Activated CD8-positive, alpha-beta T cell treated with anti-CD3 and anti-CD28 coated beads for 36 hours (primary cell): ENCODE measurements around the gene SAAL1. TPM values are rescaled to one million over a fixed set of nuclear protein-coding genes. Genes with fewer than 3 reads are reported as not detected.
A peak's percentile ranks its signal among the peaks of the same experiment; 100 is the strongest.

ENCODE experiments used
- ATAC-seq: fragments of 200-7000 bp; cut with Tn5 transposase; one replicate; pipeline ENCODE4 v1.10.0; 2021; ENCODE audit warnings: mild to moderate bottlenecking, moderate library complexity
- CTCF ChIA-PET: fragments of 350-600 bp; sonication (Branson Sonifier 250); formaldehyde crosslinking; loops from one replicate; lab custom pipeline; 2021; ENCODE audit warnings: antibody characterized with exemption; lab: Charles Lee
- POLR2A ChIA-PET: fragments of 350-600 bp; sonication (Branson Sonifier 250); formaldehyde crosslinking; loops from one replicate; lab custom pipeline; 2021; ENCODE audit warnings: antibody characterized with exemption; lab: Charles Lee
- DNase-seq: peaks from one replicate; pipeline ENCODE4 v3.0.0-alpha.2; 2020
- H3K27ac Mint-ChIP-seq: one replicate; pipeline ENCODE4 v1.8.0; 2021; ENCODE audit warnings: mild to moderate bottlenecking, mixed read lengths
- H3K27me3 Mint-ChIP-seq: one replicate; pipeline ENCODE4 v1.8.0; 2021; ENCODE audit warnings: mixed read lengths
- H3K36me3 Mint-ChIP-seq: one replicate; pipeline ENCODE4 v1.8.0; 2021; ENCODE audit warnings: low read depth, mixed read lengths
- H3K4me1 Mint-ChIP-seq: one replicate; pipeline ENCODE4 v1.8.0; 2021; ENCODE audit warnings: low read depth, mixed read lengths
- H3K4me3 Mint-ChIP-seq: one replicate; pipeline ENCODE4 v1.8.0; 2021; ENCODE audit warnings: mild to moderate bottlenecking, moderate library complexity, mixed read lengths
- H3K9me3 Mint-ChIP-seq: one replicate; pipeline ENCODE4 v1.8.0; 2021; ENCODE audit warnings: mixed read lengths
- CTCF ChIP-seq: fragments of 200-600 bp; IDR thresholded peaks from one replicate; pipeline ENCODE4 v1.8.0; 2022; ENCODE audit warnings: antibody characterized with exemption, mild to moderate bottlenecking
- intact Hi-C: fragments of 100-400 bp; cut with micrococcal nuclease; formaldehyde crosslinking; loops from one replicate; pipeline ENCODE4 v1.10.0; 2022
- total RNA-seq, 2 experiments: library from RNA; stranded (reverse); gene quantifications; one replicate each; pipeline ENCODE4 v1.2.3, GENCODE V29; 2021

Gene SAAL1
- total RNA-seq = 10 to 100 TPM; 38.1 to 39.9 TPM

- Mint-ChIP-seq H3K4me1 (peaks cover 40% of the 10 kb centered on the region), H3K36me3 (peaks cover 27% of the 10 kb centered on the region), H3K9me3 (no peaks in the 10 kb centered on the region), H3K27ac (peak within 1 kb of the TSS; percentile 86), H3K4me3 (peak within 1 kb of the TSS; percentile 89), H3K27me3 (no peaks in the 10 kb centered on the region)
- peak; percentile 74 for TF ChIP-seq CTCF
- ChIA-PET CTCF (interaction anchor here (0.9 to 1.8 kb wide), 18 partner anchors 9 to 669 kb away, joined by 3 to 20 read pairs (median 4); no protein-coding TSS in a partner anchor), POLR2A (interaction anchor here (0.7 to 1.5 kb wide), 7 partner anchors 9 to 528 kb away, joined by 3 to 7 read pairs (median 3); partner anchors contain the start of genes LDHA, SPTY2D1 and TSG101)
- ATAC-seq = peak; percentile 97
- DNase-seq = peak; percentile 92
- intact Hi-C loops = loop anchor here (5.0 kb wide), 1 partner anchor 94 kb away; the partner anchor contains the start of gene SERGEF
These were observed at the start of gene SAAL1 for GRCh38 chr11:18105802-18106574. Gene SAAL1, minus strand, starts transcription at chr11:18106082. Its CDS starts 41 bp downstream, at chr11:18106041.

GRCh38 chr11:18151581-18151980 is 45.7 kb upstream of the SAAL1 start:
- no peak overlapping the region for H3K4me3 Mint-ChIP-seq
- intact Hi-C loops = no loop called here
- H3K9me3 Mint-ChIP-seq = no peaks in the 10 kb centered on the region
- no peaks in the 10 kb centered on the region for H3K4me1 Mint-ChIP-seq
- no peak for ATAC-seq
- H3K36me3 Mint-ChIP-seq = no peaks in the 10 kb centered on the region
- peaks cover 9% of the 10 kb centered on the region for H3K27me3 Mint-ChIP-seq
- TF ChIP-seq CTCF = no peak
- ChIA-PET POLR2A (no interaction called here), CTCF (no interaction called here)
- DNase-seq = no peak
- H3K27ac Mint-ChIP-seq = no peak overlapping the region

- Mint-ChIP-seq H3K36me3 (no peaks in the 10 kb centered on the region), H3K9me3 (no peaks in the 10 kb centered on the region), H3K27ac (no peak overlapping the region), H3K4me1 (peaks cover 5% of the 10 kb centered on the region), H3K27me3 (peaks cover 22% of the 10 kb centered on the region), H3K4me3 (no peak overlapping the region)
- POLR2A ChIA-PET = no interaction called here
- no peak for TF ChIP-seq CTCF
- DNase-seq (no peak), ATAC-seq (no peak)
- intact Hi-C loops = no loop called here
- CTCF ChIA-PET = interaction anchor here (2.0 kb wide), 1 partner anchor 30 kb away, joined by 8 read pairs; no protein-coding TSS in a partner anchor
These were observed 40.0 kb upstream of the SAAL1 start for GRCh38 chr11:18145837-18146236.

GRCh38 chr11:18145025-18145424 is 39.1 kb upstream of the SAAL1 start:
- Mint-ChIP-seq H3K36me3 (no peaks in the 10 kb centered on the region), H3K4me3 (no peak overlapping the region), H3K27me3 (peaks cover 18% of the 10 kb centered on the region), H3K9me3 (no peaks in the 10 kb centered on the region), H3K4me1 (peaks cover 5% of the 10 kb centered on the region), H3K27ac (no peak overlapping the region)
- intact Hi-C loops = no loop called here
- no peak for TF ChIP-seq CTCF
- ChIA-PET CTCF (interaction anchor here (2.0 kb wide), 1 partner anchor 30 kb away, joined by 8 read pairs; no protein-coding TSS in a partner anchor), POLR2A (no interaction called here)
- DNase-seq (peak; percentile 5), ATAC-seq (no peak)

GRCh38 chr11:18144243-18144642 is 38.4 kb upstream of the SAAL1 start:
- DNase-seq (no peak), ATAC-seq (no peak)
- CTCF ChIA-PET = interaction anchor here (2.0 kb wide), 1 partner anchor 29 kb away, joined by 8 read pairs; no protein-coding TSS in a partner anchor
- POLR2A ChIA-PET = no interaction called here
- TF ChIP-seq CTCF = no peak
- Mint-ChIP-seq H3K27ac (no peak overlapping the region), H3K4me3 (no peak overlapping the region), H3K9me3 (no peaks in the 10 kb centered on the region), H3K36me3 (no peaks in the 10 kb centered on the region), H3K4me1 (peaks cover 5% of the 10 kb centered on the region), H3K27me3 (peaks cover 18% of the 10 kb centered on the region)
- intact Hi-C loops = no loop called here
